DOHH2 (cell line): ENCODE measurements around the gene THOC2.

Experiments used
- H3F3A ChIP-seq: fragments of 200-600 bp; sonication (generic), shearing (Covaris generic); 2 replicates; pipeline ENCODE4 v1.6.0; 2016; ENCODE audit warnings: antibody characterized with exemption, mild to moderate bottlenecking; ENCODE audit not compliant: control insufficient read depth, insufficient read depth
- H3K27ac ChIP-seq: fragments of 200-600 bp; sonication (generic); 2 replicates; pipeline ENCODE4 v1.5.1; 2014; ENCODE audit warnings: low read depth, mild to moderate bottlenecking, low read length, moderate library complexity
- H3K27me3 ChIP-seq: fragments of 200-600 bp; sonication (generic); 2 replicates; pipeline ENCODE4 v1.6.1; 2014; ENCODE audit warnings: mild to moderate bottlenecking, low read length, mixed read lengths; ENCODE audit not compliant: control insufficient read depth
- H3K36me3 ChIP-seq: fragments of 200-600 bp; sonication (generic); 2 replicates; pipeline ENCODE4 v1.6.1; 2014; ENCODE audit warnings: mild to moderate bottlenecking, low read length, moderate library complexity, mixed read lengths; ENCODE audit not compliant: control insufficient read depth
- H3K4me1 ChIP-seq: fragments of 200-600 bp; sonication (generic); 2 replicates; pipeline ENCODE4 v1.6.1; 2014; ENCODE audit warnings: mild to moderate bottlenecking, low read length, mixed read lengths; ENCODE audit not compliant: control insufficient read depth
- H3K4me2 ChIP-seq: fragments of 200-600 bp; sonication (generic); 2 replicates; pipeline ENCODE4 v1.6.0; 2014; ENCODE audit warnings: mild to moderate bottlenecking, low read length, moderate library complexity
- H3K4me3 ChIP-seq: fragments of 200-600 bp; sonication (generic); 2 replicates; pipeline ENCODE4 v1.5.1; 2014; ENCODE audit warnings: mild to moderate bottlenecking, low read length, mixed read lengths
- H3K79me2 ChIP-seq: fragments of 200-600 bp; sonication (generic); 2 replicates; pipeline ENCODE4 v1.6.1; 2014; ENCODE audit warnings: mild to moderate bottlenecking, low read length, mixed read lengths; ENCODE audit not compliant: control insufficient read depth
- H3K9me2 ChIP-seq: fragments of 200-600 bp; sonication (generic); replicated peaks from 2 replicates; pipeline ENCODE4 v1.6.1; 2014; ENCODE audit warnings: mild to moderate bottlenecking, low read length, mixed read lengths; ENCODE audit not compliant: control insufficient read depth
- H3K9me3 ChIP-seq: fragments of 200-600 bp; sonication (generic); 2 replicates; pipeline ENCODE4 v1.6.1; 2014; ENCODE audit warnings: antibody characterized with exemption, low read length, mixed read lengths; ENCODE audit not compliant: control insufficient read depth, insufficient read depth
- H4K20me1 ChIP-seq: fragments of 200-600 bp; sonication (generic); 2 replicates; pipeline ENCODE4 v1.6.0; 2014; ENCODE audit warnings: low read depth, mild to moderate bottlenecking, antibody characterized with exemption, low read length, moderate library complexity; ENCODE audit not compliant: control insufficient read depth, insufficient read depth
- EZH2phosphoT487 ChIP-seq: fragments of 200-600 bp; sonication (generic); IDR thresholded peaks from 2 replicates; pipeline ENCODE4 v1.6.1; 2017; ENCODE audit warnings: borderline replicate concordance, mild to moderate bottlenecking, antibody characterized with exemption, low read length, moderate library complexity, mixed read lengths
- TF ChIP-seq, protein P1 (sequence below): fragments of 200-600 bp; sonication (generic); IDR thresholded peaks from one replicate; pipeline ENCODE4 v1.5.1; 2014; ENCODE audit warnings: antibody characterized with exemption, mild to moderate bottlenecking, low read depth, low read length; ENCODE audit not compliant: poor library complexity, severe bottlenecking

Gene THOC2

DNA sequence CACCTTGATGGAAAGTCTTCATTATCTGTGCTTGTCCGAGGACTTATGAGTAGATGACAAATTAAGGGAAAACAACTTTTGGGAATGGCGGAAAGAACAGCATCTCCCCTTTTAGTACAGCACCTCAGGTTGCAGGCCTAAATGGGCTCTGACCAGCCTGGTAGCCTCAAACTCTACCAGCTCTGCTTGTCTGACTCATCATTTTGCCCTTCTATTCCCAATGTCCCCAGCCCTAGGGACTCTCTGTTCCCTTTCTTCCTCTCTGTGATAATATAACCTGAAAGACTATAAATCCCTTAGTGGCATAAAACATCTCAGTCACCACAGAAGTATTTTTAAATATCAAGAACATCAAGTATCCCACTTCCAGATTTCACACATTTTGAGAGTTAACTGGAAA lies 121.9 kb downstream of the THOC2 start:
- TF ChIP-seq, protein P1, sequence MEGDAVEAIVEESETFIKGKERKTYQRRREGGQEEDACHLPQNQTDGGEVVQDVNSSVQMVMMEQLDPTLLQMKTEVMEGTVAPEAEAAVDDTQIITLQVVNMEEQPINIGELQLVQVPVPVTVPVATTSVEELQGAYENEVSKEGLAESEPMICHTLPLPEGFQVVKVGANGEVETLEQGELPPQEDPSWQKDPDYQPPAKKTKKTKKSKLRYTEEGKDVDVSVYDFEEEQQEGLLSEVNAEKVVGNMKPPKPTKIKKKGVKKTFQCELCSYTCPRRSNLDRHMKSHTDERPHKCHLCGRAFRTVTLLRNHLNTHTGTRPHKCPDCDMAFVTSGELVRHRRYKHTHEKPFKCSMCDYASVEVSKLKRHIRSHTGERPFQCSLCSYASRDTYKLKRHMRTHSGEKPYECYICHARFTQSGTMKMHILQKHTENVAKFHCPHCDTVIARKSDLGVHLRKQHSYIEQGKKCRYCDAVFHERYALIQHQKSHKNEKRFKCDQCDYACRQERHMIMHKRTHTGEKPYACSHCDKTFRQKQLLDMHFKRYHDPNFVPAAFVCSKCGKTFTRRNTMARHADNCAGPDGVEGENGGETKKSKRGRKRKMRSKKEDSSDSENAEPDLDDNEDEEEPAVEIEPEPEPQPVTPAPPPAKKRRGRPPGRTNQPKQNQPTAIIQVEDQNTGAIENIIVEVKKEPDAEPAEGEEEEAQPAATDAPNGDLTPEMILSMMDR: no peak
- TF ChIP-seq EZH2phosphoT487: no peak

DNA sequence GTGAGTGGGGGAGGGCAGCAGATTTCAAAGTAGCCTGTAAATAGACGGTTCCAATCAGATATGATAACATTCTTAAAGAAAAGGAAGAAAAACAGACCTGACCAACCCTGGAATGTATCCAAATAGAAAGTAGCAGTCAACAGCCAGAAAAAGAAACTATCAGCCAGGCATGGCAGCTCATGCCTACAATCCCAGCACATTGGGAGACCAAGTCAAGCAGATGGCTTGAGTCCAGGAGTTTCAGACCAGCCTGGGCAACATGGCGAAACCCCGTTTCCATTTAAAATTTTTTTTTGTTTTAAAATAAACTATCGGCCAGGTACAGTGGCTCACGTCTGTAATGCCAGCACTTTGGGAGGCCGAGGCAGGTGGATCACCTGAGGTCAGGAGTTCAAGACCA lies 125.0 kb downstream of the THOC2 start:
- H3K9me2 ChIP-seq: no peaks in the 10 kb centered on the region
- no peaks in the 10 kb centered on the region for H3F3A ChIP-seq
- H3K4me3 ChIP-seq: no peak overlapping the region
- no peak for TF ChIP-seq EZH2phosphoT487
- TF ChIP-seq, protein P1: no peak
- H3K27ac ChIP-seq: no peak overlapping the region
- no peaks in the 10 kb centered on the region for H3K9me3 ChIP-seq
- no peak overlapping the region for H3K4me2 ChIP-seq
- no peaks in the 10 kb centered on the region for H3K79me2 ChIP-seq
- peaks cover 47% of the 10 kb centered on the region for H3K36me3 ChIP-seq
- no peaks in the 10 kb centered on the region for H4K20me1 ChIP-seq
- H3K27me3 ChIP-seq: no peaks in the 10 kb centered on the region
- peaks cover 10% of the 10 kb centered on the region; the same call in 1 of the 2 replicates for H3K4me1 ChIP-seq

More for the DNA sequence above, 121.9 kb downstream of the THOC2 start:
- Histone ChIP-seq H3K4me1 (peaks cover 10% of the 10 kb centered on the region; the same call in 1 of the 2 replicates), H3K4me3 (no peak overlapping the region), H3F3A (no peaks in the 10 kb centered on the region), H3K79me2 (no peaks in the 10 kb centered on the region), H3K36me3 (peaks cover 59% of the 10 kb centered on the region), H3K27ac (no peak overlapping the region), H3K27me3 (no peaks in the 10 kb centered on the region), H3K9me3 (no peaks in the 10 kb centered on the region), H4K20me1 (no peaks in the 10 kb centered on the region), H3K4me2 (no peak overlapping the region), H3K9me2 (no peaks in the 10 kb centered on the region)

DNA sequence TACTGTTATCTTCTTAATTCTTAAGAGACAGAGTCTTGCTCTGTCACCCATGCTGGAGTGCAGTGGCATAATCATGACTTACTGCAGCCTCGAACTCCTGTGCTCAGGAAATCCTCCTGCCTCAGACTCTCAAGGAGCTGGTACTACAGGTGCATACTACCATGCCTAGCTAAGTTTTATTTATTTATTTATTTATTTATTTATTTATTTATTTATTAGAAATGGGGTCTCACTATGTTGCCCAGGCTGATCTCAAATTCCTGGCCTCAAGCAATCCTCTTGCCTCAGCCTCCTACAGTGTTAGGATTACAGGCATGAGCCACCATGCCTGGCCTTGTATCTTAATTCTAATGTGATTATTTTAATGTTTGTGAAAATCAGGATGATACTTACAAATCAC lies 125.6 kb downstream of the THOC2 start:
- Histone ChIP-seq H3K9me3 (no peaks in the 10 kb centered on the region), H3K4me2 (no peak overlapping the region), H3K36me3 (peaks cover 47% of the 10 kb centered on the region), H3K4me3 (no peak overlapping the region), H3K9me2 (no peaks in the 10 kb centered on the region), H3F3A (no peaks in the 10 kb centered on the region), H3K4me1 (peaks cover 7% of the 10 kb centered on the region; the same call in 1 of the 2 replicates), H3K27ac (no peak overlapping the region), H3K27me3 (no peaks in the 10 kb centered on the region), H4K20me1 (no peaks in the 10 kb centered on the region), H3K79me2 (no peaks in the 10 kb centered on the region)
- TF ChIP-seq, protein P1: no peak
- no peak for TF ChIP-seq EZH2phosphoT487
